ENCODE data around the gene EFR3B.

Gene EFR3B

GRCh38 chr2:25197336-25198208, 155.7 kb downstream of the EFR3B start:
- DNase-seq, result no peak

GRCh38 chr2:25198209-25198525, 156.3 kb downstream of the EFR3B start:
- no peak for DNase-seq

GRCh38 chr2:25198576-25198975, 156.7 kb downstream of the EFR3B start:
- no peak for DNase-seq

GRCh38 chr2:25201265-25201664, 159.4 kb downstream of the EFR3B start:
- DNase-seq, result no peak

- no peak for DNase-seq
Measured at GRCh38 chr2:25201794-25202193, 159.9 kb downstream of the EFR3B start.

- no peak for DNase-seq
Measured at GRCh38 chr2:25202275-25202674, 160.4 kb downstream of the EFR3B start.

- DNase-seq, result peak; percentile 12
Measured at GRCh38 chr2:25204190-25204838, 162.4 kb downstream of the EFR3B start.

- no peak for DNase-seq
Measured at GRCh38 chr2:25207078-25207545, 165.2 kb downstream of the EFR3B start.
